Esophagus squamous epithelium (tissue), 4 donors: ENCODE data around the gene GRIK4.

Experiments
- POLR2A ChIP-seq, 4 donors: fragments of 450-650 bp; IDR thresholded peaks; one replicate each; pipeline ENCODE4 v1.6.1; 2017; ENCODE audit warnings: antibody characterized with exemption in 4 of 4, mild to moderate bottlenecking in 4 of 4, moderate library complexity in 3 of 4
- TF ChIP-seq, protein P1 (sequence below), 6 experiments: fragments of 450-650 bp in 4 of 6; fragments of 200-600 bp in 2 of 6; sonication (generic) in 2 of 6; IDR thresholded peaks; one replicate each; pipeline ENCODE4 v1.5.1; 2016 to 2019; ENCODE audit warnings: antibody characterized with exemption in 6 of 6, mild to moderate bottlenecking in 4 of 6, moderate library complexity in 4 of 6

DNA sequence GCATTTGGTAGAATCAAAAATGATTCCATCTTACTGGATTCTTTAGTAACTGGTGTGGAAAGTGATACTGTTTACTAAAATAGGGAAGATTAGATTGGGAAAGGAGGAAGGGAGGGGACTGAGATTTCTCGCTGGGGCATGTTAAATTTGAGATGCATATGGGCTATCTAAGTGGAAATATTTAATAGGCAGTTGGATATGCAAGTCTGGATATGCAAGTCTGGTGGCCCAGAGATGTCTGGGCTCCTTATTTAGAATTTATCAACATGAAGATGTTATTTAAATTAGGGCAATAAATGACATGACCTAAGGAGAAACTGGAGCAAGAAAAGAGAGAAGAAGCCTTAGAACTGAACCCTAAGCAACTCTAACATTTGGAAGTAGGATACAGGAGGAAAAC, 495.4 kb downstream of the GRIK4 start:
- TF ChIP-seq, protein P1, sequence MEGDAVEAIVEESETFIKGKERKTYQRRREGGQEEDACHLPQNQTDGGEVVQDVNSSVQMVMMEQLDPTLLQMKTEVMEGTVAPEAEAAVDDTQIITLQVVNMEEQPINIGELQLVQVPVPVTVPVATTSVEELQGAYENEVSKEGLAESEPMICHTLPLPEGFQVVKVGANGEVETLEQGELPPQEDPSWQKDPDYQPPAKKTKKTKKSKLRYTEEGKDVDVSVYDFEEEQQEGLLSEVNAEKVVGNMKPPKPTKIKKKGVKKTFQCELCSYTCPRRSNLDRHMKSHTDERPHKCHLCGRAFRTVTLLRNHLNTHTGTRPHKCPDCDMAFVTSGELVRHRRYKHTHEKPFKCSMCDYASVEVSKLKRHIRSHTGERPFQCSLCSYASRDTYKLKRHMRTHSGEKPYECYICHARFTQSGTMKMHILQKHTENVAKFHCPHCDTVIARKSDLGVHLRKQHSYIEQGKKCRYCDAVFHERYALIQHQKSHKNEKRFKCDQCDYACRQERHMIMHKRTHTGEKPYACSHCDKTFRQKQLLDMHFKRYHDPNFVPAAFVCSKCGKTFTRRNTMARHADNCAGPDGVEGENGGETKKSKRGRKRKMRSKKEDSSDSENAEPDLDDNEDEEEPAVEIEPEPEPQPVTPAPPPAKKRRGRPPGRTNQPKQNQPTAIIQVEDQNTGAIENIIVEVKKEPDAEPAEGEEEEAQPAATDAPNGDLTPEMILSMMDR (IDR thresholded peaks at IDR 0.05), result no peak
- TF ChIP-seq POLR2A (IDR thresholded peaks at IDR 0.05), result no peak
